Activated T-cell treated with anti-CD3 and anti-CD28 coated beads, Interleukin-2, amount 50 U/mL, for 72 hours (primary cell): ENCODE results near the gene CHCHD3. TPM values are rescaled to one million over a fixed set of nuclear protein-coding genes. Genes with fewer than 3 reads are reported as not detected.
"Not testable (repeated sequence)": the region's sequence is repeated elsewhere in the genome, so short reads cannot be mapped to it uniquely, and the experiment has no call there.

Experiments
- ATAC-seq, 2 donors: fragments of 150-1000 bp; cut with Tn5 transposase; replicated peaks in 1 of 2; 2 replicates each; pipeline ENCODE4 v1.10.0; 2021; ENCODE audit warnings: moderate library complexity in 2 of 2, mild to moderate bottlenecking in 1 of 2
- DNase-seq, 2 donors: peaks; one replicate each; pipeline ENCODE4 v3.0.0; 2021 to 2022; ENCODE audit warnings: mixed read lengths in 1 of 2
- H3K27ac Mint-ChIP-seq: one replicate; pipeline ENCODE4 v1.8.0; 2022; ENCODE audit warnings: mild to moderate bottlenecking, moderate library complexity, mixed read lengths
- H3K27me3 Mint-ChIP-seq: one replicate; pipeline ENCODE4 v1.8.0; 2022; ENCODE audit warnings: low read depth, mixed read lengths
- H3K36me3 Mint-ChIP-seq, 2 donors: one replicate each; pipeline ENCODE4 v1.8.0; 2022; ENCODE audit warnings: mixed read lengths in 2 of 2, mild to moderate bottlenecking in 1 of 2; ENCODE audit not compliant: insufficient read depth in 2 of 2
- H3K4me1 Mint-ChIP-seq: one replicate; pipeline ENCODE4 v1.8.0; 2022; ENCODE audit warnings: low read depth, mixed read lengths
- H3K4me3 Mint-ChIP-seq, 2 donors: one replicate each; pipeline ENCODE4 v1.8.0; 2022; ENCODE audit warnings: mild to moderate bottlenecking in 2 of 2, mixed read lengths in 2 of 2, moderate library complexity in 2 of 2
- H3K9me3 Mint-ChIP-seq, 2 donors: one replicate each; pipeline ENCODE4 v1.8.0; 2022; ENCODE audit warnings: mixed read lengths in 2 of 2
- total RNA-seq, 2 donors: library from RNA; stranded (reverse); gene quantifications; one replicate each; pipeline ENCODE4 v1.2.3, GENCODE V29; 2022

The CHCHD3 gene
- total RNA-seq, 2 donors from 2014 or later = 59.3 to 75.5 TPM

- H3K4me1 Mint-ChIP-seq = peaks cover 7% of the 10 kb centered on the region
- H3K4me3 Mint-ChIP-seq = no peak overlapping the region
- DNase-seq (no peak), ATAC-seq (no peak)
- peaks cover 3 to 5% of the 10 kb centered on the region in 2 donors for H3K36me3 Mint-ChIP-seq
- H3K27ac Mint-ChIP-seq = no peak overlapping the region
- no peaks in the 10 kb centered on the region for H3K9me3 Mint-ChIP-seq
- no peaks in the 10 kb centered on the region for H3K27me3 Mint-ChIP-seq
These were observed 139.2 kb downstream of the CHCHD3 start for GRCh38 chr7:132942701-132943100.

DNA sequence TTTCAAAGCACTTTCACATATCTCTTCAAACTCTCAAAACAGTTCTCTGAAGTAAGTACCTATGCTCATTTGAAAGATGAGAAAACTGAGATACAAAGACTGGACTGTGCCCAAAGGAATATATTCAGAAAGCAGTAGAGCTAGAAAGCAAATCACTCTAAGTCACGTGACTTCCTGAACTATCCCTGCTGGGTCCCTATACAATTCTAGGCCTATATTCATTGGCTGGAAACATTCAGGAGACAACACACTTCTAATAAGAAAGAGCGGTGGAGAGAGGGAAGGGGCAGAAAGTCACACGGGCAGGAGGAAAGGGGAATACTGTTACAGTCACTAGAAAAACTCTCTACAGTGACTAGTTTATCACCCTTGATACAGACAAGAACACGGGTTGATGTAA, 140.0 kb downstream of the CHCHD3 start:
- H3K27me3 Mint-ChIP-seq = no peaks in the 10 kb centered on the region
- H3K36me3 Mint-ChIP-seq = peaks cover 3 to 5% of the 10 kb centered on the region in 2 donors
- DNase-seq = no peak
- peaks cover 7% of the 10 kb centered on the region for H3K4me1 Mint-ChIP-seq
- no peak for ATAC-seq
- no peaks in the 10 kb centered on the region for H3K9me3 Mint-ChIP-seq
- no peak overlapping the region for H3K4me3 Mint-ChIP-seq
- no peak overlapping the region for H3K27ac Mint-ChIP-seq

DNA sequence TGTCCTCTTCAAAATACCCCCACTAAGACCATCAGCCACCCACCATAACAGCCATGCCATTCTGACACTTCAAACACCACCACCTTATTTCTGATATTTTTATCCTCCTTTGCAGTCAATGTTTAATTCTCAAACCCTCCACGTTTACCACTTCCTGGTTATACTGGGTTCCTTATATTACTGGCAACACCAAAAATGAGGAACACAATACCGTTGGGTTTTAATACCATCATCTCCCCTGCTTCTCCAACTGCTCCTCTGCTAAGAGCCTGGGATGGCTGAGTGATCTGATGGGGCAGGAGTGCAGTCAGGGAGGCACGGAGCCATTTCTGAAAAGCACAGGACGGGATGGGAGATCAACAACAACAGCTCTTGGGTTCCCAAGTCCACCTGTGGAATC, 140.5 kb downstream of the CHCHD3 start:
- DNase-seq (no peak), ATAC-seq (no peak)
- Mint-ChIP-seq H3K4me3 (no peak overlapping the region), H3K9me3 (no peaks in the 10 kb centered on the region), H3K27ac (peak overlapping the region; percentile 25), H3K4me1 (peaks cover 7% of the 10 kb centered on the region), H3K36me3 (peaks cover 3 to 5% of the 10 kb centered on the region in 2 donors), H3K27me3 (no peaks in the 10 kb centered on the region)

DNA sequence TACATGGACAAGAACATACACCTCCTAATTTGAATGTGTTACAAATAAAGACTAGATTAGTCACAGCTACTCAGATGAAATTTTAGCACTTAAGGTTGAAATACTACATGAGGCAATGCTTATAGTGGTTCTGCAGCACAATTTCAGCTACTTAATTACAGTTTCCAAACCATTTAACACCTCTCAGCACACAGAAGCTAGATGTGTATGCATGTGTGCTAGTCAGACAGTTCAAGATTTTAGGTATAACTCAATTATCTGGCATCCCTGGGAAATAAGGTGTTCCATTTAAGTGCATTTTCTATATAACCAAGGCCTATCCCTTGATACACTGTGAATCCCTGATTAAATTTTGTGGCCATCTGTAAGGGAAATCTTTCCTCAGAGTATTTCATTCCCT, 141.8 kb downstream of the CHCHD3 start:
- H3K27ac Mint-ChIP-seq = no peak overlapping the region
- no peaks in the 10 kb centered on the region for H3K9me3 Mint-ChIP-seq
- H3K27me3 Mint-ChIP-seq = no peaks in the 10 kb centered on the region
- DNase-seq (no peak), ATAC-seq (no peak)
- H3K4me3 Mint-ChIP-seq = no peak overlapping the region
- peaks cover 7% of the 10 kb centered on the region for H3K4me1 Mint-ChIP-seq
- H3K36me3 Mint-ChIP-seq = peaks cover 3 to 5% of the 10 kb centered on the region in 2 donors

- Mint-ChIP-seq H3K27ac (no peak overlapping the region), H3K4me3 (no peak overlapping the region), H3K4me1 (peaks cover 7% of the 10 kb centered on the region), H3K27me3 (no peaks in the 10 kb centered on the region), H3K36me3 (peaks cover 3 to 5% of the 10 kb centered on the region in 2 donors), H3K9me3 (no peaks in the 10 kb centered on the region)
- ATAC-seq = no peak
- DNase-seq = no peak
These were observed 142.4 kb downstream of the CHCHD3 start for GRCh38 chr7:132939495-132939894.

DNA sequence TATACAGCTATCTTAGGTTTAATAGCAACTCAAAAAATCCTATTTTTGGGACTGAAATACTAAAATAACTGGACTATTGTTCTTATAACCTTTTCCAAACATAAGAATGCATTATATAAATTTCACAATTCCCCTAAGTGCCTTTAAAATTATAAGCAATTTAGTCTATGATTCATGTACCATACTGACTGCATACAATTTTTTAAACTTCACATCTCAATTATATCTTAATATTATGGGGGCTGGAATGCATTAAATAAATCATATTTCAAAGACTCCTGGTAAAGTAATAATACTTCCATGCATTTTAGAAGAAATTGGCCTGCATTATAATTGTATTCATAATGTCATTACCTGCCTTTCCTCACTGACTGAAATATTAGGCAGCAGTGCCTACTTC, 144.6 kb downstream of the CHCHD3 start:
- Mint-ChIP-seq H3K36me3 (peaks cover 3 to 6% of the 10 kb centered on the region in 2 donors), H3K4me3 (no peak overlapping the region), H3K9me3 (no peaks in the 10 kb centered on the region), H3K27me3 (no peaks in the 10 kb centered on the region), H3K4me1 (peaks cover 13% of the 10 kb centered on the region), H3K27ac (no peak overlapping the region)
- no peak for DNase-seq
- no peak for ATAC-seq

GRCh38 chr7:132935608-132936007, 146.3 kb downstream of the CHCHD3 start:
- no peak for DNase-seq
- Mint-ChIP-seq H3K36me3 (peaks cover 0 to 1% of the 10 kb centered on the region in 2 donors), H3K9me3 (peaks cover 0 to 2% of the 10 kb centered on the region in 2 donors), H3K27me3 (no peaks in the 10 kb centered on the region), H3K4me1 (peaks cover 13% of the 10 kb centered on the region), H3K27ac (no peak overlapping the region), H3K4me3 (no peak overlapping the region)
- ATAC-seq = no peak

DNA sequence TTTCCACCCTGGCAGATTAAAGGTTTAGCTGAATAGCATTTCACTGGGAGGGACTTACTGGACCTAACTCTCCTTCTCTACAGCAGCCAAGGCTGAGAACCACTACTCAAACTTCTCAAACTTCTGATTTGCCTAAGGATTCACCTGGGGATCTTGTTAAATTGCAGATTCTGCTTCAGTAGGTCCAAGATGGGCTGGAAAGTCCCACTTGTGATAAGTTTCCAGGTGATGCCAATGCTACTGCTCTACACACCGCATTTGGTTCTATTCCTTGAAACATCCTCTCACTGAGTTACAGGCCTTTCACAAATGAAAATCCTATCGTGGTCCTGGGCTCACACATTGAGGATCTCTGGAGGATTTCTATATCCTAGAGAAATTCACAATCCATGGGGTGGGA, 147.9 kb downstream of the CHCHD3 start:
- ATAC-seq = no peak
- Mint-ChIP-seq H3K36me3 (peaks cover 6 to 7% of the 10 kb centered on the region in 2 donors), H3K4me3 (no peak overlapping the region), H3K27ac (no peak overlapping the region), H3K27me3 (no peaks in the 10 kb centered on the region), H3K9me3 (peaks cover 0 to 2% of the 10 kb centered on the region in 2 donors), H3K4me1 (peaks cover 13% of the 10 kb centered on the region)
- DNase-seq = no peak

DNA sequence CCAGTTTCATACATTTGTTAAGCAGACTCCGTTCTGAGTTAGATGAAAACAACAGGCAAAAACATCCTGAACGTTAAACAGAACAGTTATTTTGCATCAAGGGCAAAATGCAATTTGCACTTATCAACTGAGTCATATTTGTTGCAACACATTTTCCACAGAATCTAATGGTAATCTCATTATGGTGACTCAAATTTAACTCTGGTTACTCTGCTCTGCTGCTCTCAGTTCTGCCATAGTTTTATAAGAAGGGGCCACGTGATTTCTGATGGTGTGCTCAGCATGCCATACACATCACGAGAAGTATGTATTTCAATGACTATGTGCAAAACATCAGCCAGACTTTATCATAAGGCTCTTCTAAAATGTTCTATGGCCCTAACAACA, 148.8 kb downstream of the CHCHD3 start:
- no peaks in the 10 kb centered on the region for H3K27me3 Mint-ChIP-seq
- peaks cover 8 to 10% of the 10 kb centered on the region in 2 donors for H3K36me3 Mint-ChIP-seq
- H3K27ac Mint-ChIP-seq = peak overlapping the region; percentile 94
- H3K4me1 Mint-ChIP-seq = peaks cover 13% of the 10 kb centered on the region
- ATAC-seq (peak; percentile 85 to 92), DNase-seq (no peak)
- peak overlapping the region in 1 of 2 donors; percentile 68 for H3K4me3 Mint-ChIP-seq
- H3K9me3 Mint-ChIP-seq = peaks cover 2% of the 10 kb centered on the region in 2 donors

DNA sequence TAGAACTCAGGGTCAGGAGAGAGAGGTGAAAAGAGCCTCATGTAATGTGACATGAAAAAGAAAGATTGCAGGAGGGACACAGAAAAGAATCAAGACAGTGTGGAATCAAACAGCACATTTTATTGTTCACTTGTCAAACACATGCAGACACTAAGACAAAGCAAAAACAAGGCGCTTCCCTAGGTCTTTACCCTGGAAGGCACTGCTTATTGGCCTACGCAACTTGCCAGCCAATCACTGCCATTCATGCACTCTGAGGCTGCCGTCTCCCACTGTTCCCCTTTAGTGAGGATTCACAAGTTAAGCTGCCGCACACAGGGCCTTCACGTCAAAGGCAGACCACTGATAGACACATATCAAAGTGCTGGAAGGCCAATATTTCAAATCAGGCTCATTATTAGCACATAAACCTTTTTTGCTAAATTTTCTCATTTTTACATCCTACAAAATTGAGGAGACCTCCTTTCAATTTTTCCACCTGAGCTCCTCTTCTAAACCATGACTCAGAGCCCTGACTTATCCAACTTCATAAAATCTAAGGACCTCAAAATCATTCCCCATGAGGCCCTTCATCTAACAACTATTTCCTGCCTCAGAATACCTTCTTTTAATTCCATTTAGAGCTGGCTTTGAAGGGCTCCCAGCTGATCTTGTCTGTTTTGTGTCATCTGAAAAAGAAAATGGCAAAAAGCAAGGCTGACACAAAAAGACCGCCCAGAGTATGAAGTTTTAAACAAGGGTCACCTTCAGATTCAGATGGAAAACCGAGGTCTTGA, 149.4 kb downstream of the CHCHD3 start:
- DNase-seq (no peak), ATAC-seq (peak in 1 of 2 donors; percentile 18)
- Mint-ChIP-seq H3K9me3 (peaks cover 2% of the 10 kb centered on the region in 2 donors), H3K27ac (peak overlapping the region; percentile 94), H3K27me3 (no peaks in the 10 kb centered on the region), H3K4me3 (peak overlapping the region in 1 of 2 donors; percentile 68), H3K4me1 (peaks cover 13% of the 10 kb centered on the region), H3K36me3 (peaks cover 8 to 10% of the 10 kb centered on the region in 2 donors)

GRCh38 chr7:132930881-132931280, 151.0 kb downstream of the CHCHD3 start:
- peaks cover 8 to 10% of the 10 kb centered on the region in 2 donors for H3K36me3 Mint-ChIP-seq
- peaks cover 2% of the 10 kb centered on the region in 2 donors for H3K9me3 Mint-ChIP-seq
- ATAC-seq = no peak
- no peaks in the 10 kb centered on the region for H3K27me3 Mint-ChIP-seq
- no peak overlapping the region for H3K27ac Mint-ChIP-seq
- no peak for DNase-seq
- peaks cover 13% of the 10 kb centered on the region for H3K4me1 Mint-ChIP-seq
- no peak overlapping the region for H3K4me3 Mint-ChIP-seq

DNA sequence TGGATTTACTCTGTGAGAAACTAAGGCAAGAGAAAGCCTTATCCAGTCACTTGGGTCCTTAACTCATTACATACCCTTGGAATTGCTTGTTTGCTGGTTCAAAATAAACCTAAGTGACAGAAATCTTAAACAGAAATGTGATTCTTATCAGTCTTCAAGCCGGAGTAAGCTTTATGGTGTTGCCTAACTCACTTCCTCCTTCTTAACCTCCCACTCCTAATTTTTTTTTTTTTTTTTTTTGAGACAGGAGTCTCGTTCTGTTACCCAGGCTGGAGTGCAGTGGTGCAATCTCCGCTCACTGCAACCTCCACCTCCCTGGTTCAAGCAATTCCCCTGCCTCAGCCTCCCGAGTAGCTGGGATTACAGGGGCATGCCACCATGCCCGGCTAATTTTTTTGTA, 151.9 kb downstream of the CHCHD3 start:
- not testable (repeated sequence) for H3K4me3 Mint-ChIP-seq

GRCh38 chr7:132919771-132920170, 162.1 kb downstream of the CHCHD3 start:
- H3K4me1 Mint-ChIP-seq = no peaks in the 10 kb centered on the region
- H3K9me3 Mint-ChIP-seq = no peaks in the 10 kb centered on the region
- no peaks in the 10 kb centered on the region for H3K27me3 Mint-ChIP-seq
- peaks cover 2 to 9% of the 10 kb centered on the region in 2 donors for H3K36me3 Mint-ChIP-seq
- H3K27ac Mint-ChIP-seq = no peak overlapping the region
- H3K4me3 Mint-ChIP-seq = no peak overlapping the region
- no peak for DNase-seq
- ATAC-seq = no peak

More for the DNA sequence above, 151.9 kb downstream of the CHCHD3 start:
- not testable (repeated sequence) for H3K27me3 Mint-ChIP-seq, DNase-seq, H3K9me3 Mint-ChIP-seq, ATAC-seq, H3K36me3 Mint-ChIP-seq, H3K27ac Mint-ChIP-seq
- peaks cover 13% of the 10 kb centered on the region for H3K4me1 Mint-ChIP-seq

DNA sequence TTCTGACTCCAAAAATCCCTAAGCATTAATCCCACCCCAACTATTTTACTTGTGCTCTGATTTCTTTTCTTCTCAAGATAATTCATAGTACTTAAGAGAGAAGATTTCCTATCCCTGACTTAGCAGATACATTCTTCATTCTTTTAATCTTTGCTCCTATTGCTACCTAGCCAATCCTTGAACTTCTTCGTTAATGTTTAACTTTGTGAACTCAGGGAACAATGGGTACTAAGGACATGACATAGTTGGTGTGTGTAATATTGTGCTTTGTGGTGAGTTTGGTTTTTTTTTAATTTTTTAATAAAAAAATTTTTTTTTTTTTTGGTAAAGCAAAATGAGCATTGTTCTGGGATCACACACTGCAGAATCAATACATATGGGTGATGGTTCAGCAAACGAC, 166.2 kb downstream of the CHCHD3 start:
- no peaks in the 10 kb centered on the region for H3K4me1 Mint-ChIP-seq
- peaks cover 4 to 8% of the 10 kb centered on the region in 2 donors for H3K36me3 Mint-ChIP-seq
- peaks cover 2 to 3% of the 10 kb centered on the region in 2 donors for H3K9me3 Mint-ChIP-seq
- ATAC-seq = no peak
- peak overlapping the region; percentile 58 for H3K27ac Mint-ChIP-seq
- no peak for DNase-seq
- H3K27me3 Mint-ChIP-seq = no peaks in the 10 kb centered on the region
- no peak overlapping the region for H3K4me3 Mint-ChIP-seq
